ENCODE measurements around the gene MYMX.
A peak's percentile ranks its signal among the peaks of the same experiment; 100 is the strongest.

Gene MYMX

GRCh38 chr6:44251576-44252524 is 35.1 kb downstream of the MYMX start:
- no peak overlapping the region for H3K4me3 ChIP-seq
- no peaks in the 10 kb centered on the region for H3K9me3 ChIP-seq (ENCODE audit: low read depth, low read length)
- TF ChIP-seq POLR2AphosphoS5 (IDR thresholded peaks at IDR 0.05; ENCODE audit: borderline replicate concordance, low read depth, low read length) (no peak), FOXP2 (optimal IDR thresholded peaks at IDR 0.05; ENCODE audit: control extremely low read depth, extremely low read length, insufficient read depth) (no peak), EZH2 (IDR thresholded peaks at IDR 0.05) (no peak)
- 0 out of 2 replicates have a peak overlapping the region, but pooled peaks have one; percentile 7 for H3K27ac ChIP-seq
- peaks cover 77% of the 10 kb centered on the region for H3K36me3 ChIP-seq (ENCODE audit: insufficient read depth, low read length)
- no peak overlapping the region for H3K9ac ChIP-seq (ENCODE audit: insufficient read length)
- DNase-seq (ENCODE audit: low read depth, low spot score), result no peak

GRCh38 chr6:44253307-44254101 is 36.8 kb downstream of the MYMX start:
- TF ChIP-seq EZH2 (IDR thresholded peaks at IDR 0.05) (no peak), POLR2AphosphoS5 (IDR thresholded peaks at IDR 0.05; ENCODE audit: borderline replicate concordance, low read depth, low read length) (peak; percentile 14; the same call in 1 of the 2 replicates)
- no peak for DNase-seq (ENCODE audit: low read depth, low spot score)
- Histone ChIP-seq H3K4me3 (no peak overlapping the region), H3K9ac (ENCODE audit: insufficient read length) (no peak overlapping the region), H3K27ac (peak overlapping the region; percentile 57; the same call in 1 of the 2 replicates), H3K36me3 (ENCODE audit: insufficient read depth, low read length) (peaks cover 68% of the 10 kb centered on the region), H3K9me3 (ENCODE audit: low read depth, low read length) (no peaks in the 10 kb centered on the region)

DNA sequence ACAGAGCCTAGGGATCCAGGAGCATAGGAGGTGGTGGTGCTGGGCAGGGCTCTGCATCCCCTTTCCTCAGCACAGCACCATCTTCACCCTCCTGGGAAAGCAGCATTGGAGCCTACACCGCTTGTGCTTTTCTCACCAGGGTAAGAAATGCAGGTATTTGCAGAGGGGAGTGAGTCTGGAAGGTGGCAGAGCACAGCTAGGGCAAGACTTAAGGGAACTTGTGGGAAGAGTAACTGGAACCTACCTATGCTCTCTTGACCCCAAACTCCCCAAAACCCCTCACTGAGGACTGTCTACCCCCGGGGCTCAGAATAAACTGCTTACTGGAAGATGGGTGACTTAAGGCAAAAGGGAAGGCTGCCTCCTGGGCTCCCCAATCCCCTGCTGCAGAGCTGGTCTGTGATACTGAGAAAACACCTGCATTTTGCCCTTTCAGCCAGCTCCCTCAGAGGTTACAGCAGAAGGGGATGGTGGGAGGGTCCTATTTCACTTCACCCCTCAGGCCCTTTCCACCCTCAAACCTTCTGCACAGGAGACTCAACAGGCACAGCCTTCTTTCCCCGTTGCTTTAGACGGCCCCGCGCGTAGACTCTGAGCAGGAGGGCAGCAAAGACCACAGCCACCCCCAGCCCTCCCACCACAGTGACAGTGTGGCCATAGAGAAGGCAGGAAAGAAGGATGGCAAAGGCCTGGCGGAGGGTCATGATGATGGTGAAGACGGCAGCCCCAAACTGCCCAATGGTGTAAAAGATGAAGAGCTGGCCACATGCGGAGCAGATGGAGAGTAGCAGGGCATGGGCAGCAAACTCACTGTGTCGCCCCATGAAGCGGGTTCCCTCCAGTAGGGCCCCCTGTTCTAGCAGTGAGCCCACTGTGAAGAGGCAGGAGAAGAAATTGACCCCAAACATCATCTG is 37.7 kb downstream of the MYMX start:
- no peak for DNase-seq (ENCODE audit: low read depth, low spot score)
- H3K4me3 ChIP-seq, result no peak overlapping the region
- peaks cover 58% of the 10 kb centered on the region for H3K36me3 ChIP-seq (ENCODE audit: insufficient read depth, low read length)
- no peaks in the 10 kb centered on the region for H3K9me3 ChIP-seq (ENCODE audit: low read depth, low read length)
- TF ChIP-seq POLR2AphosphoS5 (IDR thresholded peaks at IDR 0.05; ENCODE audit: borderline replicate concordance, low read depth, low read length) (peak; percentile 50; the same call in 1 of the 2 replicates), EZH2 (IDR thresholded peaks at IDR 0.05) (no peak), FOXP2 (optimal IDR thresholded peaks at IDR 0.05; ENCODE audit: control extremely low read depth, extremely low read length, insufficient read depth) (no peak)
- H3K9ac ChIP-seq (ENCODE audit: insufficient read length), result no peak overlapping the region
- H3K27ac ChIP-seq, result no peak overlapping the region

DNA sequence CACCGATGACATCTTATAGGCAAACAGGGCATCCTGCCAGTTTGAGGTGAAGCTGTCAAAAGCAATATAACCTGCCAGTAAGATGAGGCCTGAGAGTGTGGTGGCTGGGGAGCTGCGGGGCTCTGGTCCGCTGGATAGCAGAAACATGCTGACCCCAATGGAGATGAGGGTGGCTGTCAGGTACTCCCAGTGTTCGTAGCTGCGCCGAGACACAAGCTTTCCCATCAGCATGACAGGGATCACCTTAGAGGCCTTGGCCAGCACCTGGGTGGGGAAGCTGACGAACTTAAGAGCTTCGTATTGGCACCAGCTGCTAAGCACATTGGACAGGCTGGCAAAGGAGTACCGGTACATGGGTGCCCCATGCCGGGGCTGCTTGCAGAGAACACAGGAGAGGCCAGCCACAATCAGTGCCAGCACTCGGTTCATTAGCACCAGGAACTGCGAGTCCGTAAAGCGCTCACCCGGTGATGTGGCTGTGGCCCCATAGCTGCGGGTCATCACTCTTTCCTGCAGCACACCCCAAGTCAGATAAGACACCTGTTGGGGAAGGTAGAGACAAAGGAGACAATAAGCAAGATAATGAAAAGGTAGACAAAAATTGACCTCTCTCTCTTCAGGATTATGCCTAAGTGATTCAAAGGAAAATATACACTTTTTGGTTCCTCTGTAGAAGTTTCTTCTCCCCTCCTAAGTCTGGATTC is 38.5 kb downstream of the MYMX start:
- no peak overlapping the region for H3K4me3 ChIP-seq

DNA sequence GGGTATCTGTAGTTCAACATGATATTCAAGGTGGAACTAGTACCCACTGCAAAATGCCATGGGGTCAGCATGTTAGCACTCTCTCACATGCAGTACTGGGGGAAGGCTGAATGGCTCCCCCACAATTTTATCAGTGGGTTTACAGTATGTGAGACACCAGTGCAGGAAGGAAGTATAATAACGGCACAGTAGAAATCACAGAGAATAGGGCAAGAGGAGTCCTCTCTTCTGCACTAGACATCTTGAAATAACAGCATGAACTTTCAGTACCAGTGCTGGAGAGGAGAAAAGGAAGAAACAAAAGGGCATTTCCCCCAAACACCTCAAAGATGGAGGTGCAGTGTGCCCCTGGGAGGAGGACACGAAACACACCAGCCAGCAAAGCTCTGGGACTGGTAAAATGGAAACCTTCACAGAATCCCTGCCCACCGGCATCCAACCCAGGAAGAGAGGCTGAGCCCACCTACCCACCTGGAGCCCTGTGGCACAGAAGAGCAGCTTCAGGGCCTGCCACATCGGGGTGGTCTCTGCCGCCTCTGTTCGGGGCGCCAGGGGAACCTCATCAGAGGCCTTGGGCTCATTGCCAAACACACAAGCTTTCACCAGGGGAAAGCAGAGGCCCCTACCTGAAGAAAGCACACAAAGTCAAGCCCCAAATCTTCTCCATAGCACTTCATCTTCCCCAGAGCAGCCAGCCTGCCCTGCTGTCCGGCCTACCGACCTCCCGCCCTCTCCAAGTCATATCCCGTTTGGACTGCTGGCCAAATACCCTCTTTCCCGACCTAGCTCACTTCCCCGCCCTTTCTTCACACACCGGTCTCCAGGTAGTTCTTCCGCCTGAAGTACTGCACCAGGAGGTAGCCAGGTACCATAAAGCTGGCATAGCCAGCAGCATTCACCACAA is 39.4 kb downstream of the MYMX start:
- no peak for DNase-seq (ENCODE audit: low read depth, low spot score)

More for the DNA sequence above, 38.5 kb downstream of the MYMX start:
- Histone ChIP-seq H3K27ac (no peak overlapping the region), H3K36me3 (ENCODE audit: insufficient read depth, low read length) (peaks cover 50% of the 10 kb centered on the region), H3K9ac (ENCODE audit: insufficient read length) (no peak overlapping the region), H3K9me3 (ENCODE audit: low read depth, low read length) (no peaks in the 10 kb centered on the region)
- DNase-seq (ENCODE audit: low read depth, low spot score), result no peak
- TF ChIP-seq EZH2 (IDR thresholded peaks at IDR 0.05), result no peak
- no peak; the same call in 1 of the 2 replicates for TF ChIP-seq POLR2AphosphoS5 (IDR thresholded peaks at IDR 0.05; ENCODE audit: borderline replicate concordance, low read depth, low read length)
- no peak for TF ChIP-seq FOXP2 (optimal IDR thresholded peaks at IDR 0.05; ENCODE audit: control extremely low read depth, extremely low read length, insufficient read depth)

DNA sequence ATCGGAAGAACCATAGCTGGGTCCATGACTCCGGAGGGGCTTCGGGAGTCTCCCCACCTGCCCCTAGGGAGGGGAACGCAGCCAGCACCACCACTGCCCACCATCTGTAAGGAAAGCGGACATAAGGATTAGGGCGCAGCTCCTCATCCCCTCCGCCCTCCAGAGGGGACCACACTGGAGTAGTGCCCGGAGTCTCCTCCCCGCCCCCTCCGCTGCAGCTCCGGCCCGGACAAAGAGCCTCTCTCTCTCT is 40.0 kb downstream of the MYMX start:
- peaks cover 36% of the 10 kb centered on the region for H3K36me3 ChIP-seq (ENCODE audit: insufficient read depth, low read length)
- DNase-seq (ENCODE audit: low read depth, low spot score), result no peak
- no peaks in the 10 kb centered on the region for H3K9me3 ChIP-seq (ENCODE audit: low read depth, low read length)
- H3K27ac ChIP-seq, result 0 out of 2 replicates have a peak overlapping the region, but pooled peaks have one; percentile 14
- no peak for TF ChIP-seq EZH2 (IDR thresholded peaks at IDR 0.05)
- TF ChIP-seq POLR2AphosphoS5 (IDR thresholded peaks at IDR 0.05; ENCODE audit: borderline replicate concordance, low read depth, low read length), result no peak
- TF ChIP-seq FOXP2 (optimal IDR thresholded peaks at IDR 0.05; ENCODE audit: control extremely low read depth, extremely low read length, insufficient read depth), result no peak
- peak overlapping the region; percentile 92 for H3K4me3 ChIP-seq
- peak overlapping the region; percentile 76 for H3K9ac ChIP-seq (ENCODE audit: insufficient read length)

More for the DNA sequence above, 39.4 kb downstream of the MYMX start:
- Histone ChIP-seq H3K9ac (ENCODE audit: insufficient read length) (peak overlapping the region; percentile 76), H3K9me3 (ENCODE audit: low read depth, low read length) (no peaks in the 10 kb centered on the region), H3K27ac (no peak overlapping the region), H3K4me3 (peak overlapping the region; percentile 92), H3K36me3 (ENCODE audit: insufficient read depth, low read length) (peaks cover 42% of the 10 kb centered on the region)
- no peak for TF ChIP-seq FOXP2 (optimal IDR thresholded peaks at IDR 0.05; ENCODE audit: control extremely low read depth, extremely low read length, insufficient read depth)
- no peak for TF ChIP-seq EZH2 (IDR thresholded peaks at IDR 0.05)
- no peak for TF ChIP-seq POLR2AphosphoS5 (IDR thresholded peaks at IDR 0.05; ENCODE audit: borderline replicate concordance, low read depth, low read length)
